ENCODE measurements around the gene GCAT. TPM values are rescaled to one million over a fixed set of nuclear protein-coding genes. Genes with fewer than 3 reads are reported as not detected.

The GCAT gene
- total and polyA plus RNA-seq, 2 of the 13 experiments (the other 11 are each of a cell fraction or from before 2014, with no cell fraction given) = 28.0 to 50.3 TPM

- peak; percentile 78 for TF ChIP-seq TBX2 (CRISPR knock-in tag; IDR thresholded peaks at IDR 0.05; ENCODE audit: borderline replicate concordance)
- peak; percentile 59; the same call in 1 of the 2 replicates for TF ChIP-seq FOXO1 (CRISPR knock-in tag; IDR thresholded peaks at IDR 0.05)
- TF ChIP-seq ZNF431 (CRISPR knock-in tag; IDR thresholded peaks at IDR 0.05; ENCODE audit: borderline replicate concordance, low read depth) = peak; percentile 70; the same call in 1 of the 2 replicates
- TF ChIP-seq MYPOP (CRISPR knock-in tag; IDR thresholded peaks at IDR 0.05) = no peak
- 0 out of 2 replicates have a peak, but pooled peaks have one; percentile 57 for TF ChIP-seq ZBTB3 (CRISPR knock-in tag; IDR thresholded peaks at IDR 0.05; ENCODE audit: borderline replicate concordance, low read depth)
- no peak for TF ChIP-seq GTF2F1 (IDR thresholded peaks at IDR 0.05; ENCODE audit: low read length)
- TF ChIP-seq PAF1 (CRISPR knock-in tag; IDR thresholded peaks at IDR 0.05) = no peak
- peak; percentile 59 for TF ChIP-seq ZNF691 (CRISPR knock-in tag; IDR thresholded peaks at IDR 0.05; ENCODE audit: borderline replicate concordance, low read depth)
- TF ChIP-seq GABPA (IDR thresholded peaks at IDR 0.05; ENCODE audit: low read depth, low read length) = peak; percentile 88
- peak; percentile 96 for TF ChIP-seq GABPA (CRISPR knock-in tag; IDR thresholded peaks at IDR 0.05; ENCODE audit: low read depth)
- TF ChIP-seq CENPX (CRISPR knock-in tag; IDR thresholded peaks at IDR 0.05) = no peak
- peak; percentile 70; the same call in 1 of the 2 replicates for TF ChIP-seq DNMT3B (CRISPR knock-in tag; conservative IDR thresholded peaks at IDR 0.05)
- peak; percentile 89 for TF ChIP-seq ZNF407 (CRISPR knock-in tag; IDR thresholded peaks at IDR 0.05; ENCODE audit: not compliant biosample characterization)
- peak; percentile 70 for TF ChIP-seq GATA4 (IDR thresholded peaks at IDR 0.05; ENCODE audit: borderline replicate concordance, low read depth)
- TF ChIP-seq ZNF879 (CRISPR knock-in tag; IDR thresholded peaks at IDR 0.05) = no peak
- TF ChIP-seq FOXP4 (CRISPR knock-in tag; IDR thresholded peaks at IDR 0.05) = peak; percentile 41; the same call in 1 of the 2 replicates
- TF ChIP-seq ZNF747 (CRISPR knock-in tag; IDR thresholded peaks at IDR 0.05; ENCODE audit: borderline replicate concordance) = peak; percentile 87; the same call in 1 of the 2 replicates
- TF ChIP-seq KAT8 (CRISPR knock-in tag; IDR thresholded peaks at IDR 0.05) = peak; percentile 96
Observed at GRCh38 chr22:37849089-37849751, 41.5 kb downstream of the GCAT start, which contains the start of gene EIF3L (continued).
